HK-2 (cell line): Measurements from ENCODE around the gene ZNF678.
"Not testable (repeated sequence)": the region's sequence is repeated elsewhere in the genome, so short reads cannot be mapped to it uniquely, and the experiment has no call there.

Experiments used
- DNase-seq: peaks from one replicate; pipeline ENCODE4 v3.0.0-alpha.2; 2018; ENCODE audit not compliant: unreplicated experiment

Gene ZNF678

DNA sequence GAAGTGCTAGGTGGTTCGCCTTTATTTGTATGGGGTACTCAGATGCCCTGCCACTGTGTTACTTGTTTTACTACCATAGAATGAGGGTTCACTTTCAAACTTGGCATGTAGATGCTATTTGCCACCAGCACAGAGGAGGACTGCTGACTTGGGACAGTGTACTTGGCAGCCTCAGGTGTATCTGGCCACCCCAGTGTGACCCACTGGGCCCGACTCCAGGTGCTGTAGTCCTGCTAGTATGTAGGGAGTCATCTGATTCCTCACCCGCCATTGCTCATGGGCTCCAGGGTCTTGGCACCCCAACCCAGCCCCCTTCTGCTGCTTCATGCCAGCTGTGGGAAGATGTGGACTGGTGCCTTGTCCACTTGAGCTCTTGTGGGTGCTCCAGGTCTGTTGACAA, 40.0 kb downstream of the ZNF678 start:
- no peak for DNase-seq

- no peak for DNase-seq
Observed at GRCh38 chr1:227604446-227604845, 41.1 kb downstream of the ZNF678 start.

- not testable (repeated sequence) for DNase-seq
Observed at GRCh38 chr1:227606271-227606670, 42.9 kb downstream of the ZNF678 start.

GRCh38 chr1:227607336-227607898, 44.1 kb downstream of the ZNF678 start:
- DNase-seq = no peak

DNA sequence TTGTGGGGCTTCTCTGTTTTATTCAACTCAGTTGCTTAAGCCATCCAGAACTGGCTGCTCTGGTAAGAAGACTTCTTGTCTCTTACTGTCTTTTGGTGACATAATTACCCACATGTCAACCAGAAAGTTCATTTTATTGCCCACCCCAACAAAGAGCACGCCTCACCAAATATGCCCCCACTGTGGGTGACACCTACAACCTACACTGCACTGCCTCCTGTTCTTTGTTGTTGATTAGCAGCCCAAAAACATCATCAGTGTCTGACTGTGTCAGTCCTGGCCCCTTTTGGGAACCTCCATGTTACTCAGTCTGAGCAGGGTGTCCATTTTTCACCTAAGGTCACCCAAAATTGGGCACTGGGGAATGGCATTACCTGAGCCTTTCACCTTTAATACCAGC, 49.3 kb downstream of the ZNF678 start:
- no peak for DNase-seq

DNA sequence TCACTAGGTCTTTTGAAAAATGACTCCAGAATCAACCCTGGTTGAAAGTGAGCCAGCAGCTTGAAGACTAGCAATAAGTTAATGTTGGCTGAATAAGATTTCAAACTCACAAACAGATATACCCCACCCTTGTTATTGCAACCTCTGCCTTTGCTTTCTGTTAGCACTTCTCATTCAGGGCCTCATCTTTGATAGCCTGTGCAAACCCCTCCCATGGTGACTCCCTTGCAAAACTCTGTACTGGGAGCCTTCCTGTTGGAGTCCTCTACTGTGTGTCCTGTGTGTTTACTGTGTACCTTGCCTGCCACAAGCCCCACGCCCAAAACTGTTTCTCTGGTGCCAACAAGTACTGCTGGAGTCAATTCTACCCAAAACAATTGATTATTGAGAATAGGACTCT, 50.2 kb downstream of the ZNF678 start:
- no peak for DNase-seq

GRCh38 chr1:227621211-227621610, 57.9 kb downstream of the ZNF678 start:
- no peak for DNase-seq

DNA sequence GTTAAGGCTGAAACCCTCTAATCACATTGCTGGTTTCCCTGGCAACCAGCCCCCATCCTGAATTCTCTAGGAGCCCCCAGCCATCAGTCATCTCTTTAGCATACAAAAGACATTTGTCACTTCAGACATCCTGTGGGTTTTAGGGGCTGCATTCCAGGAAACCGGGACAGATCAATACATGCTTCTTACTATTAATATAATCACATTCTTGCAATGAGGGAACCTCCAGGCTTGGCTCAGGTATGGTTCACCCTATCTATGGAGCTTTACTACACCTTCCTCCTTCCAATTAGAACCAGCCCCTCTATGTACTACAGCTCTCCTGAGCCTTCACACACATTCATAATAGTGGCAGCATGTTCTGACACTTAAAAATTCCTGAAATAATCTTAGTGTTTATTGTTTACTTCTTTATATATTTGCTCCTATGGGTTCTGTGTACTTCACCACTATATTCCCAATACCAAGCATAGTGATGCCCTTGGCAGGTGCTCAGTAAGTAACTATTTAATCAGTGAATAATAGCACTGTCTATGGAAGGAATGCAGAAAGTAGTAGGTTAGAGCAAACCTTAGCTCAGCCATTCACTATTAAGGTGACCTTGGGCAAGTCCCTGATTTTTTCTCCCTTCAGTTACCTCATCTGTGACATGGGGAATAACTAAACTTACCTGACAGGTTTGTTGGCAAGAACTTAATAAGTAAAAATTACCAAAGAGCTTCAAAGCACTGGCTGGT, 59.6 kb downstream of the ZNF678 start:
- DNase-seq = no peak

- DNase-seq = no peak
Observed at GRCh38 chr1:227632325-227632724, 69.0 kb downstream of the ZNF678 start.

- DNase-seq = no peak
Observed at GRCh38 chr1:227635596-227635995, 72.2 kb downstream of the ZNF678 start.

GRCh38 chr1:227654431-227654830, 91.1 kb downstream of the ZNF678 start:
- DNase-seq = no peak

DNA sequence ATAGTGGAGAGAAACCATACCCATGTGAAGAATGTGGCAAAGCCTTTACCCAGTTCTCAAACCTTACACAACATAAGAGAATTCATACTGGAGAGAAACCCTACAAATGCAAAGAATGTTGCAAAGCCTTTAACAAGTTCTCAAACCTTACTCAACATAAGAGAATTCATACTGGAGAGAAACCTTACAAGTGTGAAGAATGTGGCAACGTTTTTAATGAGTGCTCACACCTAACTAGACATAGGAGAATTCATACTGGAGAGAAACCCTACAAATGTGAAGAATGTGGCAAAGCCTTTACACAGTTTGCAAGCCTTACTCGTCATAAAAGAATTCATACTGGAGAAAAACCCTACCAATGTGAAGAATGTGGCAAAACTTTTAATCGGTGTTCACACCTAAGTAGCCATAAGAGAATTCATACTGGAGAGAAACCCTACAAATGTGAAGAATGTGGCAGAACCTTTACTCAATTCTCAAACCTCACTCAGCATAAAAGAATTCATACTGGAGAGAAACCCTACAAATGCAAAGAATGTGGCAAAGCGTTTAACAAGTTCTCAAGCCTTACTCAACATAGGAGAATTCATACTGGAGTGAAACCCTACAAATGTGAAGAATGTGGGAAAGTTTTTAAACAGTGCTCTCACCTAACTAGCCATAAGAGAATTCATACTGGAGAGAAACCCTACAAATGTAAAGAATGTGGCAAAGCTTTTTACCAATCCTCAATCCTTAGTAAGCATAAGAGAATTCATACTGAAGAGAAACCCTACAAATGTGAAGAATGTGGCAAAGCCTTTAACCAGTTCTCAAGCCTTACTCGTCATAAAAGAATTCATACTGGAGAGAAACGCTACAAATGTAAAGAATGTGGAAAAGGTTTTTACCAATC, 91.7 kb downstream of the ZNF678 start:
- no peak for DNase-seq

DNA sequence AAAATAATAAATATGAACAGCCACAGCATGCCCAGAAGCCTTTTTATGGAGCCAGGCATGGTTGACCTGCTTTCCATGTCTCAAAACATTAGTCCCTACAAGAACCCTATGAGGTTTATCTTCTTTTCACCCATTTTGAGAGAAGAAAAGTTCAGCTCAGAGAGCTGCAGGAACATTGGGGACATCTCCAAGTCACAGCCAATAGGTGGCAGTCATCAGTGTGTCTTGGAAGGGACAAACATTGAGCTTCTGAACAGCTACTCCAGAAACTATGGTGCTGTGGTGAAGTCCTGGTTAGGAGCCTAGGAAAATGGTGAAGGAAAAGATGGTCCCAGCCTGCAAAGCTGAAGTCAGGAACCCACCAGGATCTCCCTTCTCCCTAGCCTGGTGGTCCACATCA, 98.1 kb downstream of the ZNF678 start:
- DNase-seq = no peak

DNA sequence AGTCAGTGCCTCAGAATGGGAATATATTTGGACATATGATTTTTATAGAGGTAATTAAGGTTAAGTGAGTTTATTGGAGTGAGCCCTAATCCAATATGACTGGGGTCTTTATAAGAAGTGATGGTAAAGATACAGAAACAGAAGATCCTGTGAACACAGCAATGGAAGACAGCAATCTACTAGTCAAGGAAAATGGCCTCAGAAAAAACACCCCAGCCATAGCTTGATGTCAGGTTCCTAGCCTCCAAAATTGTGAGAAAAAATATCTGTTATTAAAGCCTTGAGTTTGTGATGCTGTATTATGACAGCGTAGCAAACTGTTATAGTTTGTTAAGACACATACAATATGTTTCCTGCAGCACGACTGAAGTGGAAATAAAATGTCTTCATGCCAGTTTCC, 99.6 kb downstream of the ZNF678 start:
- DNase-seq = no peak

GRCh38 chr1:227666286-227666685, 102.9 kb downstream of the ZNF678 start:
- no peak for DNase-seq

DNA sequence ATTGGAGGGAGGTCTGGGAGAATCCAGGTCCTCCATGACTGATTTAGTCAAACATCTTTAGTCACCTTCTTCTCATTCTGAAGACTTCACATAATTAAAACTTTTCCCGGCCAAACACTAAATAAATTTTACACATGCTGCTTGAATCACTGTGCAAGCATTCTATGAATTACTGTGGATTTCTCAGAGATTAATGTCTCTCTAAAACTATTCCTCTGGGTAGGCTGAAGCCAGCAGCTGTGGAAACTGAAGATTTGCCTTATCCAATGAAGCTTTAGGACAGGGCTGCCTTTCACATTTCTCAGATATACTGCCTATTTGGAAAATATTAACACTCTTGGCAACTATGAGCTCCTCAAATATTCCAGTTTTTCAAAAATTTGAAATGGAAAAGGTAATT, 110.1 kb downstream of the ZNF678 start:
- DNase-seq = no peak

GRCh38 chr1:227685807-227686206, 122.5 kb downstream of the ZNF678 start:
- DNase-seq = no peak

DNA sequence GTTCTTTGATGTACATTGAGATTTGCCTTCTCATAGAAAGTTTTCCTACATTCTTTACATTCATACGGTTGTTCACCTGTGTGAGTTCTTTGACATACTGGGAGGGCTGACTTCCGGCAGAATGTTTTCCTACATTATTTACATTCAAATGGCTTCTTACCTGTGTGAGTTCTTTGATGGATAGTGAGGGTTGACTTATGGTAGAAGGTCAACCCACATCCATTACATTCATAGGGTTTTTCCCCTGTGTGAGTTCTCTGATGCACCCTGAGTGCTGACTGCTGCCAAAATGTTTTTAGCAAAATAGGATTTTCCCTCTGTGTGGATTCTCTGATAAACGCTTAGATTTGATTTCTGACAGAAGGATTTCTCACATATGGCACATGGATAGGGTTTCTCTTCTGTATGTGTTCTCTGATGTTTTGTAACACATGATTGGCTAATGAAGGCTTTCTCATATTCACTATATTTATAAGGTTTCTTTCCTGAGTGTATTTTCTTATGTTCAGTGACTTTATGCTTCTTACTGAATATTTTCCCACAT, 134.0 kb downstream of the ZNF678 start:
- DNase-seq = no peak

DNA sequence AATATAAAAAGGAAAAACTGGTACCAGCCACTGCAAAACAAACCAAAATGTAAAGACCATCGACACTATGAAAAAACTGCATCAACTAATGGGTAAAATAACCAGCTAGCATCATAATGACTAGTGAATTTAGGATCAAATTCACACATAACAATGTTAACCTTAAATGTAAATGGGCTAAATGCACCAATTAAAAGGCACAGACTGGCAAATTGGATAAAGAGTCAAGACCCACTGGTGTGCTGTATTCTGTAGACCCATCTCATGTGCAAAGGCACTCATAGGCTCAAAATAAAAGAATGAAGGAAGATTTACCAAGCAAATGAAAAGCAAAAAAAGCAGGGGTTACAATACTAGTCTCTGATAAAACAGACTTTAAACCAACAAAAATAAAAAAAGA, 138.3 kb downstream of the ZNF678 start:
- DNase-seq = not testable (repeated sequence)

- DNase-seq = no peak
Observed at GRCh38 chr1:227707846-227708245, 144.5 kb downstream of the ZNF678 start.

DNA sequence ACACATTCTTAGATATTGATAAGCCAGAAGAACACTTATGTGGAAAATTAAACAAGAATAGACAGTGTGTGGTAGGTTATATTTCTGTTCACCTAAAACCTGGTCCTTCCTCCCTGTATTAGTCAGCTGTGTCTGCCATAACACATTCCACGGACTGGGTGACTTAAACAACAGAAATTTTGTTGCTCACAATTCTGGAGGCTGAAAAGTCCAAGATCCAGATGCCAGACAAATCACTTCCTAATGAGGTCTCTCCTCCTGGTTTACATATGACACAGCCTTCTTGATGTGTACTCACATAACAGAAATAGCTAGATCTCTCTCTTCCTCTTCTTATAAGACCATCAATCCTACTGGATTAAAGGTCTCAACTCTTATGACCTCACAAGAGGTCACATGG, 146.1 kb downstream of the ZNF678 start:
- no peak for DNase-seq

DNA sequence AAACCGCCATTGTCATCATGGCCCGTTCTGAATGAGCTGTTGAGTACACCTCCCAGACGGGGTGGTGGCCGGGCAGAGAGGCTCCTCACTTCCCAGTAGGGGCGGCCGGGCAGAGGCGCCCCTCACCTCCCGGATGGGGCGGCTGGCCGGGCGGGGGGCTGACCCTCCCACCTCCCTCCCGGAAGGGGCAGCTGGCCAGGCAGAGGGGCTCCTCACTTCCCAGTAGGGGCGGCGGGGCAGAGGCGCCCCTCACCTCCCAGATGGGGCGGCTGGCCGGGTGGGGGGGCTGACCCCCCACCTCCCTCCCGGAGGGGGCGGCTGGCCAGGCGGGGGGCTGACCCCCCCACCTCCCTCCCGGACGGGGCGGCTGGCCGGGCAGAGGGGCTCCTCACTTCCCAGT, 147.1 kb downstream of the ZNF678 start:
- not testable (repeated sequence) for DNase-seq

DNA sequence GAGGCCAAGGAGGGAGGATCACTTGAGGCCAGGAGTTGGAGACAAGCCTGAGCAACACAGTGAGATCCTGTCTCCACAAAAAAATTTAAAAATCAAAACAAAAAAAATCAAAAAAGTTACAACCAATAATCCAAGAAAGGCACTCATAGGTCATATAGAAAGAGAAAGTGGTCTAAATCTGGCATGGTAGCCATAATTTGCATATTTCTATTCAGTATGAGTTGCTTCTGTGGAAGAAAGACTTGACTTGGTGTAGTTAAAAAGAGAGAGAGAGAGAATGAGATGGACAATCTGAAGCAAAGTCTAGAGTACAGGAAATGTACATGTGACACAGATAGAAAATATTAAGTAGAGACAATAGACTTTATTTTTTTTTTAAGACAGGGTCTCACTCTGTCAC, 149.3 kb downstream of the ZNF678 start:
- DNase-seq = no peak
